HL-60 (cell line): ENCODE measurements around the gene TPP2.

Experiments
- DNase-seq, 2 experiments: peaks; one replicate each; pipeline ENCODE4 v3.0.0-alpha.2; 2010 to 2020; ENCODE audit warnings: low read depth in 1 of 2, low spot score in 1 of 2
- H3K27ac ChIP-seq: fragments of 250-450 bp; sonication (Bioruptor Pico); replicated peaks from 2 replicates; pipeline ENCODE4 v1.5.1; 2020; ENCODE audit warnings: mild to moderate bottlenecking, moderate library complexity
- H3K27me3 ChIP-seq: fragments of 250-450 bp; sonication (Bioruptor Pico); 2 replicates; pipeline ENCODE4 v1.5.1; 2021; ENCODE audit warnings: mild to moderate bottlenecking, moderate library complexity; ENCODE audit not compliant: insufficient read depth, poor library complexity, severe bottlenecking
- H3K4me3 ChIP-seq: replicated peaks from 2 replicates; pipeline ENCODE4 v1.5.1; 2011; ENCODE audit warnings: mild to moderate bottlenecking, control low read depth, low read length; ENCODE audit not compliant: insufficient read depth
- GABPA ChIP-seq: IDR thresholded peaks from 2 replicates; pipeline ENCODE4 v1.6.1; 2012; ENCODE audit warnings: low read depth
- POLR2AphosphoS5 ChIP-seq: IDR thresholded peaks from 2 replicates; pipeline ENCODE4 v1.6.1; 2012; ENCODE audit warnings: low read depth
- REST ChIP-seq: IDR thresholded peaks from 2 replicates; pipeline ENCODE4 v1.6.1; 2012; ENCODE audit warnings: low read depth; ENCODE audit not compliant: insufficient replicate concordance
- SPI1 ChIP-seq: IDR thresholded peaks from 2 replicates; pipeline ENCODE4 v1.6.1; 2012; ENCODE audit warnings: low read depth, mild to moderate bottlenecking, borderline replicate concordance
- TF ChIP-seq, protein P1 (sequence below): IDR thresholded peaks from one replicate; pipeline ENCODE4 v1.5.1; 2011; ENCODE audit warnings: low read length, control low read depth, inconsistent platforms; ENCODE audit not compliant: insufficient read depth

Gene TPP2

DNA sequence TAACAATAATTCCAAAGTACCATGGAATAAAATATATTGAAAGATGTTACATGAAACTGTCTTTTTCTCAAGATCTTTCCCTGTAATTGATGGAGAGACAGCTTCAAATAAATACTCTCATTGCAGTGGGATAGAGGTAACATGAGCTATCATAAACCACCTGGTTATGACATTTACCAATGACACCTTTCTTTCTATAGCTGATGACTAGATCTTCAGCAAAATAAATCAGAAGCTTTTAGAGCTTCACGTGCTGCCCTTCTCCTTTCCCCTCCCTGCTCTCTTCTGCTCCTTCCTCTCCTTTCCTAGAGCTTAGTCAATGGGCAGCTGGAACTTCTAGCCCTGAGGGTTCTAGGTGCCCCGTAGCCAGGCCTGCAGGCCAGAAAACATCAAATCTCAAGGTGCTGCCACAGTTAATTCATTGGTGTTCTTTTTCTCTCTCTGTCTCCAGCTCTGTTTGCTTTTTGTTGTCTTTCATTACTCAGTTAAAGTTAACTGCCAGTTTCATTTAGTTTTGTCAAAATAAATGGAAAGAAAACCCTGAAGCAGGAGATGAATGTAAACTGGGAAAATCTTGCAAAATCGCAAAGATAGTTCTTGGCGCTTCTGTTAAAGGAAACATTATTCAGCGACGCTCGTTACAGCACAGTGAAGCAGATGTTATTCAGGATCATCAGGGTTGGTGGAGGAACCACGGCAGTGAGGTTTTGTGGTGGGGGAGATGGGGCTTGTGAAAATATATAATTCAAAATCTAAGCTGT is 106.4 kb downstream of the TPP2 start:
- DNase-seq = no peak

GRCh38 chr13:102703726-102704035 is 106.9 kb downstream of the TPP2 start:
- Histone ChIP-seq H3K27ac (no peak overlapping the region), H3K27me3 (peaks cover under 1% of the 10 kb centered on the region), H3K4me3 (no peak overlapping the region)
- TF ChIP-seq GABPA (no peak), REST (no peak), SPI1 (no peak), POLR2AphosphoS5 (no peak)
- TF ChIP-seq, protein P1, sequence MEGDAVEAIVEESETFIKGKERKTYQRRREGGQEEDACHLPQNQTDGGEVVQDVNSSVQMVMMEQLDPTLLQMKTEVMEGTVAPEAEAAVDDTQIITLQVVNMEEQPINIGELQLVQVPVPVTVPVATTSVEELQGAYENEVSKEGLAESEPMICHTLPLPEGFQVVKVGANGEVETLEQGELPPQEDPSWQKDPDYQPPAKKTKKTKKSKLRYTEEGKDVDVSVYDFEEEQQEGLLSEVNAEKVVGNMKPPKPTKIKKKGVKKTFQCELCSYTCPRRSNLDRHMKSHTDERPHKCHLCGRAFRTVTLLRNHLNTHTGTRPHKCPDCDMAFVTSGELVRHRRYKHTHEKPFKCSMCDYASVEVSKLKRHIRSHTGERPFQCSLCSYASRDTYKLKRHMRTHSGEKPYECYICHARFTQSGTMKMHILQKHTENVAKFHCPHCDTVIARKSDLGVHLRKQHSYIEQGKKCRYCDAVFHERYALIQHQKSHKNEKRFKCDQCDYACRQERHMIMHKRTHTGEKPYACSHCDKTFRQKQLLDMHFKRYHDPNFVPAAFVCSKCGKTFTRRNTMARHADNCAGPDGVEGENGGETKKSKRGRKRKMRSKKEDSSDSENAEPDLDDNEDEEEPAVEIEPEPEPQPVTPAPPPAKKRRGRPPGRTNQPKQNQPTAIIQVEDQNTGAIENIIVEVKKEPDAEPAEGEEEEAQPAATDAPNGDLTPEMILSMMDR = no peak
- no peak for DNase-seq

More for the DNA sequence above, 106.4 kb downstream of the TPP2 start:
- TF ChIP-seq GABPA (no peak), REST (no peak), SPI1 (no peak), POLR2AphosphoS5 (no peak)
- TF ChIP-seq, protein P1 = no peak
- no peak overlapping the region for H3K4me3 ChIP-seq
- no peaks in the 10 kb centered on the region for H3K27me3 ChIP-seq
- no peak overlapping the region for H3K27ac ChIP-seq

GRCh38 chr13:102704238-102705058 is 107.7 kb downstream of the TPP2 start:
- H3K27me3 ChIP-seq = peaks cover 2% of the 10 kb centered on the region
- TF ChIP-seq SPI1 (peak; percentile 39; the same call in 1 of the 2 replicates), GABPA (no peak), POLR2AphosphoS5 (no peak)
- H3K27ac ChIP-seq = no peak overlapping the region
- no peak overlapping the region for H3K4me3 ChIP-seq
- DNase-seq = peak in 1 of 2 experiments; percentile 31

DNA sequence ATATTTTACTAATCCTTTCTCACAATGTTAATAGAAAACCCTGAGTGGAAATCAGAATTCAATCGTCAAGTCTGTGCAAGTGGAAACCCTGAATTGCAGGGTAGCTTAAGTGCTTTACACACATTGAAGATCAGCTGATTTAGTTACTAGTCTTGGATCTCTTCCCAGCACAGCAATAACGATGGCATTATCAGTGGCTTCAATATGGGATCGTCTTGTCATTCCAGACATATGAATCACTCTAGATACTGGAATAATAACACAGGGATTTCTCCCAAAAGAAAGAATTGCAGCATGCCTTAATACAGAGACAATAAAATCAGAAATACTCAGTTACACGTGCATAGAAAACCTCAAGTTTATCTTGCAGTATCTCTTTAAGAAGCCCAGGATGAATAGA is 110.7 kb downstream of the TPP2 start:
- TF ChIP-seq REST = no peak
- TF ChIP-seq POLR2AphosphoS5 = no peak
- TF ChIP-seq, protein P1 = no peak
- no peak for TF ChIP-seq GABPA
- no peak for TF ChIP-seq SPI1
- peaks cover 2% of the 10 kb centered on the region for H3K27me3 ChIP-seq
- H3K4me3 ChIP-seq = no peak overlapping the region
- H3K27ac ChIP-seq = no peak overlapping the region
- DNase-seq = no peak
